HUES6 (cell line): ENCODE results near the gene RRH.

Experiments used
- H3K27ac ChIP-seq: 2 replicates; pipeline ENCODE4 v1.7.0; 2013; ENCODE audit warnings: low read depth, mild to moderate bottlenecking, low read length, inconsistent platforms
- H3K27me3 ChIP-seq: 2 replicates; pipeline ENCODE4 v1.6.1; 2013; ENCODE audit warnings: low read length; ENCODE audit not compliant: control insufficient read depth, insufficient read depth
- H3K36me3 ChIP-seq: 2 replicates; pipeline ENCODE4 v1.6.1; 2013; ENCODE audit warnings: low read length; ENCODE audit not compliant: control insufficient read depth, insufficient read depth
- H3K4me1 ChIP-seq: 2 replicates; pipeline ENCODE4 v1.6.1; 2013; ENCODE audit warnings: low read length; ENCODE audit not compliant: control insufficient read depth, insufficient read depth
- H3K4me3 ChIP-seq: 2 replicates; pipeline ENCODE4 v1.5.1; 2013; ENCODE audit warnings: low read depth, low read length
- H3K9ac ChIP-seq: one replicate; pipeline ENCODE4 v1.6.1; 2013; ENCODE audit warnings: mild to moderate bottlenecking, low read length
- H3K9me3 ChIP-seq: 2 replicates; pipeline ENCODE4 v1.6.1; 2013; ENCODE audit warnings: low read depth, low read length; ENCODE audit not compliant: control insufficient read depth, insufficient read depth

Gene RRH

DNA sequence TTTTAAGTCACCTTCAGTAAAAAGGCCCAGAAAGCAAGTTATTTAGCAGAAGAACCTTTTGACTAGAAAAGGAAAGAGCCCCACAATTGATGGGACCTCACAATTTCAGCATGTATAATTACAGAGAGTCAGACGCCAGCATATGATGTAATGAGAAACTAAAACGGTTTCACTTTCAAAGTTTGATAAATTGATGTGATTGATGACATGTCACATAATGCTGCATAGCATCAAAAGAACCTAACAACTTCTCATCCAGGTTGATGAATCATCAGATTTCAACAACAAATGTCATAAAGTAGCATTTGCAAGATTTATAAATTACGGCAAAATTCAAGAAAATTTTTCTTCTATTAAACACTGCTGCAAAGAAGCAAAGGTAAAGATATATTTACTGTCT lies 16.1 kb upstream of the RRH start:
- peaks cover 16% of the 10 kb centered on the region for H3K4me1 ChIP-seq
- H3K9me3 ChIP-seq, result no peaks in the 10 kb centered on the region
- no peak overlapping the region for H3K27ac ChIP-seq
- no peaks in the 10 kb centered on the region for H3K36me3 ChIP-seq
- no peak overlapping the region for H3K9ac ChIP-seq
- H3K4me3 ChIP-seq, result no peak overlapping the region
- H3K27me3 ChIP-seq, result no peaks in the 10 kb centered on the region

GRCh38 chr4:109815151-109816081 lies 12.4 kb upstream of the RRH start, which contains the start of gene GAR1:
Gene GAR1, plus strand, starts transcription at chr4:109815762. Its CDS starts 403 bp downstream, at chr4:109816165.
- Histone ChIP-seq H3K36me3 (peaks cover 34% of the 10 kb centered on the region), H3K27me3 (no peaks in the 10 kb centered on the region), H3K27ac (peak within 1 kb of the TSS; percentile 83), H3K4me3 (peak within 1 kb of the TSS; percentile 83), H3K4me1 (peaks cover 14% of the 10 kb centered on the region), H3K9ac (peak within 1 kb of the TSS; percentile 93), H3K9me3 (no peaks in the 10 kb centered on the region)

- H3K27ac ChIP-seq, result peak overlapping the region; percentile 83
- peak overlapping the region; percentile 83 for H3K4me3 ChIP-seq
- H3K9ac ChIP-seq, result peak overlapping the region; percentile 93
- H3K4me1 ChIP-seq, result peaks cover 8% of the 10 kb centered on the region
- H3K9me3 ChIP-seq, result no peaks in the 10 kb centered on the region
- H3K36me3 ChIP-seq, result peaks cover 41% of the 10 kb centered on the region
- H3K27me3 ChIP-seq, result no peaks in the 10 kb centered on the region
These were observed 11.7 kb upstream of the RRH start for GRCh38 chr4:109816082-109816442.

DNA sequence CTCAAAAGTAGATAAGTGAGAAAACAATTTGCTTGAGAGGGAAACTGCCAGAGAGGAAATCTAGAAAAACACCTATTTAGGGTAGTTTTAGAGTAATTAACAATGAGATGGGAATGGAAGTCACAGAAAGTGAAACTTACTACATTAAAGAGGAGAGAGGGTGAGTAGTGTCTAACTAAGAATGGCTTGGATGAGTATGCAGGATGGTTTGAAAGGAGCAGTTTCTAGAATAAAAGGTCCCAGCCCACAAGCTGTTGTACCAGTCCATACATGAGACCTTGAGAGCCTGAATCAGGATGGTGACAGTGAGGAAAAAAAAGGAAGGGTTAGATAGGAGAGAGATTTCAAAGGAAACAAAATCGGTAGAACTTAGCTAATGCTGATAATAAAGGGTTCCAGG lies 10.9 kb upstream of the RRH start:
- H3K36me3 ChIP-seq, result peaks cover 48% of the 10 kb centered on the region
- H3K27ac ChIP-seq, result no peak overlapping the region
- H3K9me3 ChIP-seq, result no peaks in the 10 kb centered on the region
- H3K4me3 ChIP-seq, result peak overlapping the region; percentile 83
- H3K27me3 ChIP-seq, result no peaks in the 10 kb centered on the region
- 0 out of 2 replicates have a peak, but pooled peaks cover 6% of the 10 kb centered on the region for H3K4me1 ChIP-seq
- H3K9ac ChIP-seq, result peak overlapping the region; percentile 93

GRCh38 chr4:109818268-109818667 lies 9.5 kb upstream of the RRH start:
- Histone ChIP-seq H3K36me3 (peaks cover 61% of the 10 kb centered on the region), H3K27ac (no peak overlapping the region), H3K27me3 (no peaks in the 10 kb centered on the region), H3K4me1 (0 out of 2 replicates have a peak, but pooled peaks cover 6% of the 10 kb centered on the region), H3K9me3 (no peaks in the 10 kb centered on the region), H3K4me3 (no peak overlapping the region), H3K9ac (no peak overlapping the region)

DNA sequence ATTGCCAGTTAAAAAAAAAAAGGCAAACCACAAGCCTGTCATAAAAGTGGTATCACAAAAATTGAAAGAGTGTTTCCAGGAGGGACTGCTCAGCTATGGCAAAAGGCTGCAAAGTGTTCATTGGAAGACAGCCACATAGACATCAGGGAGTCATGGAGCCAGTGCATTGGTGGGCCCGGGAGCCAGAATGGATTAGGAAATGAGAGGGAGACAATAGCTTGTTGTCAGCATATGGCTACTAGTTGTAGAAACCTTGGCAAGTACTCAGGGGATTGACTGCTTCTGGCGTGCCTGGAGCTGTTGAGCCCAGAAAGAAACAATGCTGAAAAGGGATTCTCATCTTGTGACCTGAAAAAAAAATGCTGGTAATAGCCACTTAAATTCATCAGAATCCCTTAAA lies 7.2 kb upstream of the RRH start:
- H3K4me3 ChIP-seq, result no peak overlapping the region
- H3K9ac ChIP-seq, result no peak overlapping the region
- H3K4me1 ChIP-seq, result 0 out of 2 replicates have a peak, but pooled peaks cover 6% of the 10 kb centered on the region
- H3K27me3 ChIP-seq, result no peaks in the 10 kb centered on the region
- no peaks in the 10 kb centered on the region for H3K9me3 ChIP-seq
- H3K36me3 ChIP-seq, result peaks cover 84% of the 10 kb centered on the region
- no peak overlapping the region for H3K27ac ChIP-seq

GRCh38 chr4:109821185-109821584 lies 6.6 kb upstream of the RRH start:
- Histone ChIP-seq H3K9ac (no peak overlapping the region), H3K9me3 (no peaks in the 10 kb centered on the region), H3K27me3 (no peaks in the 10 kb centered on the region), H3K36me3 (peaks cover 84% of the 10 kb centered on the region), H3K4me1 (0 out of 2 replicates have a peak, but pooled peaks cover 6% of the 10 kb centered on the region), H3K4me3 (no peak overlapping the region), H3K27ac (no peak overlapping the region)

DNA sequence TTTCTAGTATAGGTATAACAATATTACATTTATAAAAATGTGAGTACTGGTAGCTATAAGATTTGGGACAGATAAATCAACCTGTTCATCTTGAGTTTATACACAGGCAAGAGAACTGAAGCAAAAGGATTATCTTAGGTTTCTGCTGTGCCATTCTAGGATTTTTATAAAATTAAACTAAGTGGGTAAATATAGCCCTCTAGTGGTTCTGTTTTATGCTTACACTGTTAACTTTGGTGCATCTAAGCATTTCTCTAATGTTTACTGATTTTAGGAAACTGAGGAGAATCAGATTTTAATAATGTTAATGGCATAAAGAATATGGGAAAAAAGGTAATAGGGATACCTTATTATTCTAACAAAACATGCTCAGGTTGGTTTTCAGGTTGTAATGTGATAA lies 1.1 kb upstream of the RRH start:
- H3K4me1 ChIP-seq, result no peaks in the 10 kb centered on the region
- H3K4me3 ChIP-seq, result no peak overlapping the region
- peaks cover 43% of the 10 kb centered on the region for H3K36me3 ChIP-seq
- no peaks in the 10 kb centered on the region for H3K9me3 ChIP-seq
- no peak overlapping the region for H3K9ac ChIP-seq
- H3K27me3 ChIP-seq, result no peaks in the 10 kb centered on the region
- H3K27ac ChIP-seq, result no peak overlapping the region

GRCh38 chr4:109833756-109834155 lies 6.0 kb downstream of the RRH start:
- Histone ChIP-seq H3K27ac (no peak overlapping the region), H3K36me3 (no peaks in the 10 kb centered on the region), H3K27me3 (no peaks in the 10 kb centered on the region), H3K9me3 (no peaks in the 10 kb centered on the region), H3K9ac (no peak overlapping the region), H3K4me3 (no peak overlapping the region), H3K4me1 (no peaks in the 10 kb centered on the region)

- Histone ChIP-seq H3K9ac (no peak overlapping the region), H3K27ac (no peak overlapping the region), H3K4me3 (no peak overlapping the region), H3K27me3 (no peaks in the 10 kb centered on the region), H3K36me3 (no peaks in the 10 kb centered on the region), H3K4me1 (no peaks in the 10 kb centered on the region), H3K9me3 (no peaks in the 10 kb centered on the region)
These were observed 9.2 kb downstream of the RRH start for GRCh38 chr4:109836985-109837384.

GRCh38 chr4:109846395-109847098 lies 18.8 kb downstream of the RRH start:
- Histone ChIP-seq H3K4me1 (no peaks in the 10 kb centered on the region), H3K36me3 (no peaks in the 10 kb centered on the region), H3K4me3 (no peak overlapping the region), H3K9me3 (no peaks in the 10 kb centered on the region), H3K27ac (no peak overlapping the region), H3K9ac (no peak overlapping the region), H3K27me3 (no peaks in the 10 kb centered on the region)
